GM18507 (cell line): ENCODE measurements around the gene DYRK3.

Experiments
- DNase-seq: peaks from one replicate; pipeline ENCODE4 v3.0.0; 2011; ENCODE audit warnings: low read depth; ENCODE audit not compliant: insufficient read length; ENCODE audit errors: extremely low spot score
- FAIRE-seq: peaks from 2 replicates; lab custom pipeline; 2011; peaks lifted over from hg19 to GRCh38; lab: Jason Lieb, UNC

Gene DYRK3

GRCh38 chr1:206695733-206696132 is 60.4 kb downstream of the DYRK3 start:
- FAIRE-seq (no peak), DNase-seq (no peak)

GRCh38 chr1:206696812-206697585 is 61.7 kb downstream of the DYRK3 start:
- DNase-seq (no peak), FAIRE-seq (no peak)

- no peak for FAIRE-seq
- no peak for DNase-seq
Observed at GRCh38 chr1:206698011-206698410, 62.7 kb downstream of the DYRK3 start.
